K562 (cell line): ENCODE results near the gene FOXP3. TPM values are rescaled to one million over a fixed set of nuclear protein-coding genes. Genes with fewer than 3 reads are reported as not detected.

Experiments
- ATAC-seq: fragments of 200-7000 bp; cut with Tn5 transposase; 3 replicates; pipeline ENCODE4 v1.9.1; 2020; ENCODE audit warnings: moderate library complexity
- BruUV-seq: library from RNA; stranded (reverse); fragments of 400-500 nt; replicated peaks from 2 replicates; lab custom pipeline; 2021; lab: Mats Ljungman, UMichigan
- CTCF ChIA-PET: fragments of 300-600 bp; formaldehyde crosslinking; extraction: SDS; loops from one replicate; lab custom pipeline; 2021; ENCODE audit warnings: low intra/inter-chr PET ratio; lab: Yijun Ruan, JAX
- POLR2A ChIA-PET: fragments of 300-600, 350-650 bp; sonication (Branson Sonifier 250); formaldehyde crosslinking; extraction: SDS; loops from one replicate; lab custom pipeline; 2021; ENCODE audit warnings: antibody characterized with exemption, inconsistent platforms; lab: Yijun Ruan, JAX
- DNase-seq, 4 experiments: peaks; one replicate each; pipeline versions ENCODE4 v3.0.0 to v3.0.0-alpha.2; 2011 to 2018; ENCODE audit warnings: low spot score in 3 of 4, mixed read lengths in 3 of 4; ENCODE audit errors: extremely low read depth in 1 of 4
- FAIRE-seq: peaks from 2 replicates; lab custom pipeline; 2011; peaks lifted over from hg19 to GRCh38; lab: Jason Lieb, UNC
- H2AFZ ChIP-seq: 2 replicates; pipeline ENCODE4 v1.6.0; 2011; ENCODE audit warnings: low read depth, low read length, control low read depth, inconsistent platforms
- H3K27ac ChIP-seq: fragments of 200-600 bp; 3 replicates; pipeline ENCODE4 v1.8.0; 2011; ENCODE audit warnings: low read depth, mild to moderate bottlenecking, control low read depth, inconsistent platforms, low read length, moderate library complexity, mixed read lengths; ENCODE audit errors: extremely low read depth
- H3K27me3 ChIP-seq, 2 experiments: fragments of 300-600 bp in 1 of 2; 2 replicates in 1 of 2; 3 replicates in 1 of 2; pipeline versions ENCODE4 v1.6.0 to v1.8.0; 2011; ENCODE audit warnings: inconsistent platforms in 2 of 2, low read length in 2 of 2, mild to moderate bottlenecking in 1 of 2, mixed read lengths in 1 of 2, moderate library complexity in 1 of 2; ENCODE audit not compliant: control insufficient read depth in 2 of 2, insufficient read depth in 2 of 2
- H3K36me3 ChIP-seq: fragments of 300-600 bp; 3 replicates; pipeline ENCODE4 v1.8.0; 2011; ENCODE audit warnings: mild to moderate bottlenecking, low read length, inconsistent platforms; ENCODE audit not compliant: control insufficient read depth, insufficient read depth
- H3K4me1 ChIP-seq, 2 experiments: fragments of 200-600 bp in 1 of 2; replicated peaks in 1 of 2; 2 replicates in 1 of 2; 3 replicates in 1 of 2; pipeline versions ENCODE4 v1.5.1 to v1.8.0; 2011; ENCODE audit warnings: inconsistent platforms in 2 of 2, low read length in 2 of 2, mild to moderate bottlenecking in 1 of 2, mixed read lengths in 1 of 2, moderate library complexity in 1 of 2; ENCODE audit not compliant: control insufficient read depth in 2 of 2, insufficient read depth in 2 of 2
- H3K4me2 ChIP-seq: 2 replicates; pipeline ENCODE4 v1.6.1; 2011; ENCODE audit warnings: low read length, control low read depth, inconsistent platforms, mixed read lengths; ENCODE audit not compliant: insufficient read depth
- H3K4me3 ChIP-seq: fragments of 200-600 bp; sonication (generic), shearing (Covaris generic); 2 replicates; pipeline ENCODE4 v1.5.1; 2016; ENCODE audit warnings: control low read depth, inconsistent platforms
- H3K79me2 ChIP-seq: fragments of 200-600 bp; 3 replicates; pipeline ENCODE4 v1.8.0; 2011; ENCODE audit warnings: low read length, inconsistent platforms; ENCODE audit not compliant: control insufficient read depth, insufficient read depth
- H3K9ac ChIP-seq, 2 experiments: 2 replicates each; pipeline versions ENCODE4 v1.6.0 to v1.6.1; 2011; ENCODE audit warnings: low read depth in 2 of 2, low read length in 2 of 2, control low read depth in 1 of 2, inconsistent platforms in 1 of 2, mild to moderate bottlenecking in 1 of 2, mixed read lengths in 1 of 2; ENCODE audit not compliant: insufficient read depth in 1 of 2
- H3K9me1 ChIP-seq: one replicate; pipeline ENCODE4 v1.6.0; 2011; ENCODE audit warnings: inconsistent platforms, mild to moderate bottlenecking, low read length, moderate library complexity; ENCODE audit not compliant: control insufficient read depth, insufficient read depth
- H3K9me3 ChIP-seq: replicated peaks from 2 replicates; pipeline ENCODE4 v1.5.1; 2011; ENCODE audit warnings: low read depth, low read length, inconsistent platforms; ENCODE audit not compliant: control insufficient read depth, insufficient read depth
- H4K20me1 ChIP-seq: replicated peaks from 2 replicates; pipeline ENCODE4 v1.6.1; 2011; ENCODE audit warnings: low read length, inconsistent platforms, mixed read lengths; ENCODE audit not compliant: control insufficient read depth, insufficient read depth
- CC2D1A ChIP-seq: fragments of 450-650 bp; IDR thresholded peaks from 2 replicates; pipeline ENCODE4 v1.6.1; 2017; ENCODE audit warnings: mild to moderate bottlenecking
- FUS ChIP-seq: fragments of 200-400 bp; formaldehyde crosslinking; optimal IDR thresholded peaks from 2 replicates; pipeline ENCODE3; 2017; ENCODE audit warnings: low read depth, low read length
- MAFF ChIP-seq: IDR thresholded peaks from 2 replicates; pipeline ENCODE4 v1.6.1; 2012; ENCODE audit warnings: low read length, improper control_type of control experiment
- NFE2L1 ChIP-seq: fragments of 450-650 bp; IDR thresholded peaks from 2 replicates; pipeline ENCODE4 v1.6.1; 2016; ENCODE audit warnings: missing genetic modification characterization, low read depth, mild to moderate bottlenecking, missing compliant biosample characterization, moderate library complexity, borderline replicate concordance
- NFYB ChIP-seq: IDR thresholded peaks from 2 replicates; pipeline ENCODE4 v1.6.1; 2011; ENCODE audit warnings: mild to moderate bottlenecking, moderate library complexity; ENCODE audit not compliant: insufficient read length; ENCODE audit errors: extremely low read depth
- RBM14 ChIP-seq: fragments of 200-400 bp; formaldehyde crosslinking; IDR thresholded peaks from 2 replicates; pipeline ENCODE4 v1.6.1; 2018; ENCODE audit warnings: low read depth, mild to moderate bottlenecking, low read length, moderate library complexity, borderline replicate concordance; ENCODE audit not compliant: insufficient read depth
- SP2 ChIP-seq: IDR thresholded peaks from 2 replicates; pipeline ENCODE4 v1.6.1; 2011; ENCODE audit warnings: mild to moderate bottlenecking, low read depth, low read length, moderate library complexity; ENCODE audit not compliant: poor library complexity, severe bottlenecking; ENCODE audit errors: extremely low read depth
- SRSF7 ChIP-seq: fragments of 200-400 bp; formaldehyde crosslinking; optimal IDR thresholded peaks from 2 replicates; pipeline ENCODE3; 2017; ENCODE audit warnings: mild to moderate bottlenecking, low read depth, low read length
- TAL1 ChIP-seq: fragments of 450-650 bp; IDR thresholded peaks from 2 replicates; pipeline ENCODE4 v1.6.1; 2016; ENCODE audit warnings: mild to moderate bottlenecking
- ZNF121 ChIP-seq: sonication (generic); formaldehyde crosslinking; conservative IDR thresholded peaks from 2 replicates; pipeline ENCODE4 v1.8.0; 2022; ENCODE audit warnings: missing genetic modification reagents
- WGBS: fragments of 100-300 bp; shearing (Covaris generic); methylation state at CpG from one replicate; pipeline ENCODE4 v1.1.6; 2016; ENCODE audit warnings: low coverage, mixed read lengths; ENCODE audit not compliant: insufficient coverage; ENCODE audit errors: missing lambda C conversion rate; 5-methylcytosine and 5-hydroxymethylcytosine counted together
- in situ Hi-C: fragments of 300-500 bp; cut with MboI; formaldehyde crosslinking; loops from 4 replicates; pipeline ENCODE4 v1.15.0; 2018; ENCODE audit warnings: inconsistent platforms, mixed read lengths
- intact Hi-C: fragments of 100-400 bp; cut with micrococcal nuclease; formaldehyde crosslinking; loops from 2 replicates; pipeline ENCODE4 v1.14.2; 2022
- polyA plus RNA-seq, 8 experiments: library from polyadenylated mRNA; depleted of rRNA in 4 of 8; stranded (reverse) in 5 of 8; unstranded in 3 of 8; fragments of >200 nt; fragmentation: Nextera tagmentation in 2 of 8; fragmentation: Illumina TruSeq in 1 of 8; extraction: Ambion mirVana in 2 of 8; extraction: Trizol in 1 of 8; gene quantifications; 2 replicates each; pipeline versions ENCODE4 v1.2.1 to v1.2.3, GENCODE V29; 2011 to 2014; ENCODE audit warnings: inconsistent platforms in 1 of 8, missing spikeins in 1 of 8
- total RNA-seq, 7 experiments: library from RNA; depleted of rRNA in 6 of 7; stranded (reverse); fragments of >200 nt in 6 of 7; fragmentation: Illumina TruSeq in 2 of 7; extraction: Trizol in 2 of 7; gene quantifications; 2 replicates each; pipeline versions ENCODE4 v1.2.1 to v1.2.3, GENCODE V29; 2011 to 2021; ENCODE audit warnings: low replicate concordance in 1 of 7
- TF ChIP-seq, protein P1 (sequence below): fragments of 250-450 bp; sonication (Bioruptor Pico); IDR thresholded peaks from 2 replicates; pipeline ENCODE4 v1.8.0; 2022; ENCODE audit warnings: inconsistent platforms
- TF ChIP-seq, protein P2 (sequence below): fragments of 250-450 bp; sonication (Bioruptor Pico); IDR thresholded peaks from 2 replicates; pipeline ENCODE4 v1.5.0; 2022; ENCODE audit warnings: mild to moderate bottlenecking

Gene FOXP3
- total and polyA plus RNA-seq, 9 of the 15 experiments (the other 6 are each of a cell fraction or from before 2014, with no cell fraction given), result 0.04 to 0.24 (median 0.07) TPM; not detected in 4

DNA sequence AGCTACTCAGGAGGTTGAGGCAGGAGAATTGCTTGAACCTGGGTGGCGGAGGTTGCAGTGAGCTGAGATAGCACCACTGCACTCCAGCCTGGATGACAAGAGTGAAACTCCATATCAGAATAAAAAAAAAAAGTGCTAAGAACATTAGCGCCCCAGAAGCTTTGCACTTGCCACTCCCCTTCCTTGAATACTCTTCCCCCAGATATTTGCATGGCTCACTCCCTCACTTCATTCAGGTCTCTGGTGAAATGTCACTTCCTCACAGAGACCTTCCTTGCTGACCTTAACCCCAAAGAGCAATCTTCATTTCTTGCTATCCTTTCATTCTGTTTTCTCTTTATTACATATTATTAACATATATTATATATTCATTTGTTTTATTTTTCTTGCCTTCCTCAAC lies 42.6 kb downstream of the FOXP3 start:
- POLR2A ChIA-PET, result interaction anchor here (0.9 kb wide), 1 partner anchor 13 kb away, joined by 3 read pairs; no protein-coding TSS in a partner anchor
- WGBS, result 0% methylated on average over 1 of the region's 2 CpGs
- Histone ChIP-seq H3K36me3 (no peaks in the 10 kb centered on the region), H3K27ac (no peak overlapping the region)
- intact Hi-C loops, result no loop called here
- TF ChIP-seq NFYB, result no peak
- TF ChIP-seq TAL1, result no peak
- no peak for TF ChIP-seq ZNF121 (CRISPR knock-in tag)
- no peak for TF ChIP-seq RBM14
- TF ChIP-seq SRSF7, result no peak
- no peak for TF ChIP-seq CC2D1A
- no peak for TF ChIP-seq NFE2L1
- TF ChIP-seq, protein P1, sequence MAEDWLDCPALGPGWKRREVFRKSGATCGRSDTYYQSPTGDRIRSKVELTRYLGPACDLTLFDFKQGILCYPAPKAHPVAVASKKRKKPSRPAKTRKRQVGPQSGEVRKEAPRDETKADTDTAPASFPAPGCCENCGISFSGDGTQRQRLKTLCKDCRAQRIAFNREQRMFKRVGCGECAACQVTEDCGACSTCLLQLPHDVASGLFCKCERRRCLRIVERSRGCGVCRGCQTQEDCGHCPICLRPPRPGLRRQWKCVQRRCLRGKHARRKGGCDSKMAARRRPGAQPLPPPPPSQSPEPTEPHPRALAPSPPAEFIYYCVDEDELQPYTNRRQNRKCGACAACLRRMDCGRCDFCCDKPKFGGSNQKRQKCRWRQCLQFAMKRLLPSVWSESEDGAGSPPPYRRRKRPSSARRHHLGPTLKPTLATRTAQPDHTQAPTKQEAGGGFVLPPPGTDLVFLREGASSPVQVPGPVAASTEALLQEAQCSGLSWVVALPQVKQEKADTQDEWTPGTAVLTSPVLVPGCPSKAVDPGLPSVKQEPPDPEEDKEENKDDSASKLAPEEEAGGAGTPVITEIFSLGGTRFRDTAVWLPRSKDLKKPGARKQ (CRISPR knock-in tag), result no peak
- no peak for TF ChIP-seq SP2
- TF ChIP-seq, protein P2, sequence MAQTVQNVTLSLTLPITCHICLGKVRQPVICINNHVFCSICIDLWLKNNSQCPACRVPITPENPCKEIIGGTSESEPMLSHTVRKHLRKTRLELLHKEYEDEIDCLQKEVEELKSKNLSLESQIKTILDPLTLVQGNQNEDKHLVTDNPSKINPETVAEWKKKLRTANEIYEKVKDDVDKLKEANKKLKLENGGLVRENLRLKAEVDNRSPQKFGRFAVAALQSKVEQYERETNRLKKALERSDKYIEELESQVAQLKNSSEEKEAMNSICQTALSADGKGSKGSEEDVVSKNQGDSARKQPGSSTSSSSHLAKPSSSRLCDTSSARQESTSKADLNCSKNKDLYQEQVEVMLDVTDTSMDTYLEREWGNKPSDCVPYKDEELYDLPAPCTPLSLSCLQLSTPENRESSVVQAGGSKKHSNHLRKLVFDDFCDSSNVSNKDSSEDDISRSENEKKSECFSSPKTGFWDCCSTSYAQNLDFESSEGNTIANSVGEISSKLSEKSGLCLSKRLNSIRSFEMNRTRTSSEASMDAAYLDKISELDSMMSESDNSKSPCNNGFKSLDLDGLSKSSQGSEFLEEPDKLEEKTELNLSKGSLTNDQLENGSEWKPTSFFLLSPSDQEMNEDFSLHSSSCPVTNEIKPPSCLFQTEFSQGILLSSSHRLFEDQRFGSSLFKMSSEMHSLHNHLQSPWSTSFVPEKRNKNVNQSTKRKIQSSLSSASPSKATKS, result no peak
- no peak for TF ChIP-seq MAFF
- TF ChIP-seq FUS, result no peak
- TF ChIP-seq, all 486 proteins: peak for 0
- Histone ChIP-seq H3K9me1 (no peaks in the 10 kb centered on the region), H4K20me1 (no peaks in the 10 kb centered on the region), H3K9me3 (no peaks in the 10 kb centered on the region), H2AFZ (no peak overlapping the region), H3K4me2 (no peak overlapping the region), H3K27me3 (peaks cover 3 to 26% of the 10 kb centered on the region in 2 experiments; a peak in 3 of 5 replicates), H3K79me2 (no peaks in the 10 kb centered on the region), H3K4me3 (no peak overlapping the region), H3K4me1 (peaks cover 0 to 12% of the 10 kb centered on the region in 2 experiments; a peak in 2 of 5 replicates), H3K9ac (no peak overlapping the region)
- CTCF ChIA-PET, result no interaction called here
- no peak for ATAC-seq
- BruUV-seq, result no TSS peak
- in situ Hi-C loops, result no loop called here
- no peak for FAIRE-seq
- no peak for DNase-seq
